H1 (cell line): ENCODE data around the gene PRPF6. TPM values are rescaled to one million over a fixed set of nuclear protein-coding genes. Genes with fewer than 3 reads are reported as not detected.

Experiments used
- CTCF ChIA-PET: fragments of 300-600 bp; sonication (Branson Sonifier 250); formaldehyde crosslinking; loops from one replicate; lab custom pipeline; 2021; ENCODE audit not compliant: partially characterized antibody; lab: Charles Lee
- POLR2A ChIA-PET: fragments of 300-600 bp; sonication (Branson Sonifier 250); formaldehyde crosslinking; loops from one replicate; lab custom pipeline; 2021; ENCODE audit warnings: inconsistent platforms; ENCODE audit not compliant: partially characterized antibody; lab: Charles Lee
- DNase-seq, 2 experiments: peaks; one replicate each; pipeline versions ENCODE4 v3.0.0 to v3.0.0-alpha.2; 2010 to 2022; ENCODE audit warnings: low spot score in 2 of 2, low read depth in 1 of 2, mixed read lengths in 1 of 2
- FAIRE-seq: peaks from 2 replicates; lab custom pipeline; 2011; peaks lifted over from hg19 to GRCh38; lab: Jason Lieb, UNC
- H2AFZ ChIP-seq: 2 replicates; pipeline ENCODE4 v1.8.1; 2012; ENCODE audit warnings: low read length, inconsistent platforms
- H2AK5ac ChIP-seq: 2 replicates; pipeline ENCODE4 v1.6.1; 2013; ENCODE audit warnings: low read depth, low read length
- H2BK120ac ChIP-seq: replicated peaks from 2 replicates; pipeline ENCODE3; 2013; ENCODE audit warnings: low read depth, low read length, inconsistent platforms
- H2BK12ac ChIP-seq: 2 replicates; pipeline ENCODE4 v1.6.1; 2013; ENCODE audit warnings: low read depth, low read length
- H2BK15ac ChIP-seq: 2 replicates; pipeline ENCODE4 v1.6.1; 2013; ENCODE audit warnings: low read length
- H2BK20ac ChIP-seq: 2 replicates; pipeline ENCODE4 v1.6.1; 2013; ENCODE audit warnings: low read length
- H2BK5ac ChIP-seq: 2 replicates; pipeline ENCODE4 v1.6.1; 2013; ENCODE audit warnings: low read depth, low read length
- H3K14ac ChIP-seq: 2 replicates; pipeline ENCODE4 v1.6.1; 2013; ENCODE audit warnings: inconsistent platforms; ENCODE audit not compliant: insufficient read length
- H3K18ac ChIP-seq: 2 replicates; pipeline ENCODE4 v1.6.1; 2013; ENCODE audit warnings: low read length; ENCODE audit errors: extremely low read depth
- H3K23ac ChIP-seq: 2 replicates; pipeline ENCODE4 v1.6.1; 2013; ENCODE audit warnings: inconsistent platforms; ENCODE audit not compliant: insufficient read length
- H3K23me2 ChIP-seq: 2 replicates; pipeline ENCODE4 v1.6.1; 2013; ENCODE audit warnings: low read depth, low read length
- H3K27ac ChIP-seq: 2 replicates; pipeline ENCODE4 v1.6.1; 2011; ENCODE audit warnings: low read depth, low read length, inconsistent platforms
- H3K27me3 ChIP-seq, 4 experiments: replicated peaks in 1 of 4; 1 replicate in 1 of 4; 2 replicates in 3 of 4; pipeline versions ENCODE4 v1.6.1 to v1.8.1; 2011 to 2013; ENCODE audit warnings: low read length in 3 of 4, mild to moderate bottlenecking in 3 of 4, inconsistent platforms in 2 of 4, mixed read lengths in 2 of 4, moderate library complexity in 1 of 4; ENCODE audit not compliant: control insufficient read depth in 3 of 4, insufficient read depth in 3 of 4; ENCODE audit errors: extremely low read depth in 1 of 4
- H3K36me3 ChIP-seq, 4 experiments: 2 replicates each; pipeline versions ENCODE4 v1.6.1 to v1.8.1; 2011 to 2013; ENCODE audit warnings: mild to moderate bottlenecking in 4 of 4, low read length in 3 of 4, moderate library complexity in 2 of 4, control low read depth in 1 of 4, inconsistent platforms in 1 of 4; ENCODE audit not compliant: insufficient read depth in 4 of 4, control insufficient read depth in 2 of 4
- H3K4ac ChIP-seq: replicated peaks from 2 replicates; pipeline ENCODE3; 2013; ENCODE audit warnings: low read length, low read depth, mixed read lengths, inconsistent platforms; ENCODE audit not compliant: insufficient read length
- H3K4me1 ChIP-seq, 4 experiments: replicated peaks in 1 of 4; 1 replicate in 1 of 4; 2 replicates in 3 of 4; pipeline versions ENCODE4 v1.6.1 to v1.8.1; 2011 to 2013; ENCODE audit warnings: low read length in 3 of 4, inconsistent platforms in 2 of 4, mixed read lengths in 1 of 4; ENCODE audit not compliant: insufficient read depth in 4 of 4, control insufficient read depth in 3 of 4
- H3K4me2 ChIP-seq, 2 experiments: 2 replicates each; pipeline versions ENCODE4 v1.6.1 to v1.8.1; 2011 to 2013; ENCODE audit warnings: low read depth in 2 of 2, low read length in 2 of 2, control low read depth in 1 of 2, inconsistent platforms in 1 of 2, mild to moderate bottlenecking in 1 of 2; ENCODE audit not compliant: insufficient read depth in 1 of 2
- H3K4me3 ChIP-seq, 4 experiments: fragments of 200-600, 300-600 bp in 1 of 4; sonication (generic), shearing (Covaris generic), sonication (Bioruptor Twin) in 1 of 4; 2 replicates each; pipeline versions ENCODE4 v1.5.1 to v1.8.1; 2011 to 2016; ENCODE audit warnings: low read length in 4 of 4, low read depth in 3 of 4, control low read depth in 2 of 4, inconsistent platforms in 2 of 4, mild to moderate bottlenecking in 2 of 4, mixed read lengths in 1 of 4, moderate library complexity in 1 of 4; ENCODE audit not compliant: insufficient read depth in 2 of 4; ENCODE audit errors: extremely low read depth in 1 of 4
- H3K56ac ChIP-seq: replicated peaks from 2 replicates; pipeline ENCODE3; 2013; ENCODE audit warnings: low read depth, mild to moderate bottlenecking, mixed read lengths, low read length, inconsistent platforms; ENCODE audit not compliant: insufficient read length
- H3K79me1 ChIP-seq: 2 replicates; pipeline ENCODE4 v1.6.1; 2013; ENCODE audit warnings: low read depth, low read length, control low read depth
- H3K79me2 ChIP-seq, 2 experiments: 2 replicates each; pipeline versions ENCODE4 v1.6.1 to v1.8.1; 2012 to 2013; ENCODE audit warnings: low read length in 2 of 2, mild to moderate bottlenecking in 2 of 2, inconsistent platforms in 1 of 2; ENCODE audit not compliant: insufficient read depth in 2 of 2, control insufficient read depth in 1 of 2
- H3K9ac ChIP-seq, 4 experiments: replicated peaks in 1 of 4; 1 replicate in 1 of 4; 2 replicates in 3 of 4; pipeline versions ENCODE4 v1.6.1 to v1.8.1; 2011 to 2013; ENCODE audit warnings: low read depth in 3 of 4, low read length in 3 of 4, control low read depth in 2 of 4, mild to moderate bottlenecking in 2 of 4, moderate library complexity in 2 of 4, inconsistent platforms in 1 of 4; ENCODE audit errors: extremely low read depth in 1 of 4
- H3K9me3 ChIP-seq, 2 experiments: 2 replicates each; pipeline versions ENCODE4 v1.6.1 to v1.8.1; 2012 to 2013; ENCODE audit warnings: mild to moderate bottlenecking in 2 of 2, moderate library complexity in 2 of 2, control low read depth in 1 of 2, inconsistent platforms in 1 of 2, low read depth in 1 of 2, low read length in 1 of 2, mixed read lengths in 1 of 2; ENCODE audit not compliant: insufficient read depth in 2 of 2
- H4K20me1 ChIP-seq, 2 experiments: replicated peaks in 1 of 2; 2 replicates each; pipeline versions ENCODE3 to v1.8.1; 2011 to 2013; ENCODE audit warnings: inconsistent platforms in 2 of 2, low read length in 2 of 2, mild to moderate bottlenecking in 1 of 2; ENCODE audit not compliant: insufficient read depth in 2 of 2, control insufficient read depth in 1 of 2
- H4K5ac ChIP-seq: 2 replicates; pipeline ENCODE4 v1.6.1; 2013; ENCODE audit warnings: low read length, low read depth, mixed read lengths, inconsistent platforms; ENCODE audit not compliant: insufficient read length
- H4K8ac ChIP-seq: 2 replicates; pipeline ENCODE4 v1.8.0; 2013; ENCODE audit warnings: mild to moderate bottlenecking, moderate library complexity, low read length, inconsistent platforms; ENCODE audit not compliant: insufficient read depth; ENCODE audit errors: extremely low read depth
- H4K91ac ChIP-seq: replicated peaks from 2 replicates; pipeline ENCODE3; 2013; ENCODE audit warnings: low read length, mixed read lengths, inconsistent platforms; ENCODE audit not compliant: insufficient read length
- ASH2L ChIP-seq: fragments of 200-600, 300-600 bp; sonication (generic); IDR thresholded peaks from one replicate; pipeline ENCODE4 v1.7.1; 2017; ENCODE audit warnings: low read length
- FOSL1 ChIP-seq: IDR thresholded peaks from 2 replicates; pipeline ENCODE4 v1.6.1; 2011; ENCODE audit warnings: mild to moderate bottlenecking, low read depth, low read length, moderate library complexity; ENCODE audit not compliant: insufficient read depth
- JUND ChIP-seq: IDR thresholded peaks from 2 replicates; pipeline ENCODE4 v1.6.1; 2011; ENCODE audit warnings: mild to moderate bottlenecking, improper control_type of control experiment, low read length
- KDM5A ChIP-seq: fragments of 200-600 bp; IDR thresholded peaks from 2 replicates; pipeline ENCODE4 v1.7.1; 2012; ENCODE audit warnings: mild to moderate bottlenecking, low read length, inconsistent platforms, mixed read lengths
- SIN3A ChIP-seq, 2 experiments: IDR thresholded peaks in 1 of 2; conservative IDR thresholded peaks in 1 of 2; 2 replicates each; pipeline ENCODE4 v1.6.1; 2011 to 2012; ENCODE audit warnings: low read length in 2 of 2, improper control_type of control experiment in 1 of 2, low read depth in 1 of 2, mild to moderate bottlenecking in 1 of 2
- WGBS, 2 experiments: shearing (Covaris generic) in 1 of 2; methylation state at CpG; one replicate each; pipeline versions ENCODE4 v1.1.6 to v1.1.7; 2013 to 2015; ENCODE audit warnings: low lambda C conversion rate in 2 of 2, mixed read lengths in 2 of 2, inconsistent platforms in 1 of 2, low coverage in 1 of 2, missing lambda C conversion rate in 1 of 2; ENCODE audit not compliant: insufficient replicate concordance in 2 of 2, insufficient coverage in 1 of 2, insufficient read length in 1 of 2; ENCODE audit errors: extremely low coverage in 1 of 2, missing lambda C conversion rate in 1 of 2; 5-methylcytosine and 5-hydroxymethylcytosine counted together
- polyA plus RNA-seq, 7 experiments: library from polyadenylated mRNA; depleted of rRNA in 3 of 7; stranded (reverse) in 5 of 7; unstranded in 2 of 7; fragments of >200 nt in 5 of 7; fragments of 200-250 nt in 2 of 7; gene quantifications; 1 replicate in 5 of 7; 2 replicates in 1 of 7; 4 replicates in 1 of 7; pipeline versions ENCODE4 v1.2.1 to v1.2.3, GENCODE V29; 2011 to 2013; ENCODE audit warnings: missing spikeins in 2 of 7, mixed read lengths in 2 of 7
- total RNA-seq: library from RNA; stranded (reverse); fragmentation: NEBNext Ultra II Directional; extraction: Animal tissue kit (Norgen Biotek cat#: 25700); gene quantifications from 2 replicates; pipeline ENCODE4 v1.2.1, GENCODE V29; 2021

The PRPF6 gene
- total and polyA plus RNA-seq, 2 of the 8 experiments (the other 6 are each of a cell fraction or from before 2014, with no cell fraction given): 27.9 to 76.9 TPM

DNA sequence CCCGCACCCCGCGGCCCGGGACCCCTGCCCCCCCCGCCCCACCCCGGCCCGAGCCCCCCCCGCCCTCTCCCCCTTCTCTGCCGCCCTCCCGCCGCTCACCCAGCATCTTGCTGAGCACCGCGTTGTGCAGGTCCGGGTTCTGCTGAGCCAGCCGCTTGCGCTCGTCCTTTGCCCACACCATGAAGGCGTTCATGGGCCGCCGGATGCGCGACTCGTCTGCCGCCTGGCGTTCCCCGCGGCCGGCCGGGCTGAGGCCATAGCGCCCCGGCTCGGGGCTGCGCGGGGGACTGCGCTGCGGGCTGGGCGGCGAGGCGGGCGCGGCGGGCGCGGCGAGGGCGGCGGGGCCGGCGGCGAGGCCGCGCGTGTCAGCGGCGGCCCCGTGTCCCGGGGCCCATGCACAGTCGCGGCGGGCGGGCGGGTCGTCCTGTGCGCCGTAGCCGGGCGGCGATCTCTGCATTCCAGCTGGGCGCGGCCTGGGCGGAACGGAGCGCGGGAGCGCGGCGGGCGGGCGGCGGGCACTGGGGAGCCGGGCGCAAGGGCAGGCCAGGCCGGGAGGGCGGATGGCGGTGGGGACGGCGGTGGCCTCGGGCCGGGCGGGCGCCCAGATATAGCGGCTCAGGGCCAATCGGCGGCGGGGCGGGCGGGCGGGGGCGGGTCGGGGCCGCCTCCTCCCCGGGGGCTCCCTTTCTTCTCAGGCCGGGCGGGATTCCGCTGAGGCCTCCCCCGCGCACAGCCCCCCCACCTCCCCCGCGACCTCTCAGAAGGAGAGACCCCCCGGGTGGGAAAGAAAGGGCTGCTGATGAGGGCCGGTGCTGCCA lies 68.3 kb downstream of the PRPF6 start, which contains the start of gene SOX18:
Gene SOX18 (minus strand): TSS at position 580 of the 818 bp plus-strand sequence. CDS start 123 bp downstream, at position 457.
- WGBS, 2 experiments: 0% methylated on average over 4 of the region's 111 CpGs; no CpG with 5 or more reads in 1 of the 2 experiments
- H3K27ac ChIP-seq: no peak within 1 kb of the TSS
- peak within 1 kb of the TSS; percentile 72; the same call in 1 of the 2 replicates for H2BK15ac ChIP-seq
- FAIRE-seq (no peak), DNase-seq (no peak)
- H2BK5ac ChIP-seq: no peak within 1 kb of the TSS
- H3K18ac ChIP-seq: no peak within 1 kb of the TSS; the same call in 1 of the 2 replicates
- no peak within 1 kb of the TSS for H3K9ac ChIP-seq
- H3K14ac ChIP-seq: no peak within 1 kb of the TSS
- H3K56ac ChIP-seq: no peak within 1 kb of the TSS
- no peak within 1 kb of the TSS for H2BK20ac ChIP-seq
- peaks cover 44 to 74% (median 62%) of the 10 kb centered on the region in 4 experiments for H3K27me3 ChIP-seq
- no peak within 1 kb of the TSS for H2BK12ac ChIP-seq
- H3K79me2 ChIP-seq: no peaks in the 10 kb centered on the region
- H3K4me1 ChIP-seq: peaks cover 0 to 35% (median 11%) of the 10 kb centered on the region in 4 experiments; a peak in 6 of 7 replicates
- ChIA-PET POLR2A (interaction anchor here (1.0 to 2.0 kb wide), 2 partner anchors 10 to 206 kb away, joined by 3 to 9 read pairs; partner anchors contain the start of gene PCMTD2), CTCF (interaction anchor here (0.6 to 15.0 kb wide), 5 partner anchors 10 to 70 kb away, joined by 3 to 139 read pairs (median 25); partner anchors contain the start of genes LKAAEAR1, OPRL1 and RGS19)
- H4K8ac ChIP-seq: no peak within 1 kb of the TSS; the same call in none of the 2 replicates
- H3K9me3 ChIP-seq: no peaks in the 10 kb centered on the region
- no peak within 1 kb of the TSS for H2BK120ac ChIP-seq
- H3K4ac ChIP-seq: no peak within 1 kb of the TSS
- H3K79me1 ChIP-seq: no peaks in the 10 kb centered on the region
- peak within 1 kb of the TSS in 3 of 4 experiments; percentile 5 to 50 (median 16); a peak in 4 of 8 replicates for H3K4me3 ChIP-seq
- H3K23me2 ChIP-seq: peaks cover 4% of the 10 kb centered on the region; the same call in 1 of the 2 replicates
- no peak within 1 kb of the TSS for H2AFZ ChIP-seq
- no peak within 1 kb of the TSS for H3K23ac ChIP-seq
- no peaks in the 10 kb centered on the region for H4K20me1 ChIP-seq
- H3K36me3 ChIP-seq: peaks cover 0 to 10% (median 0%) of the 10 kb centered on the region in 4 experiments; a peak in 1 of 8 replicates
- H4K5ac ChIP-seq: no peak within 1 kb of the TSS
- H3K4me2 ChIP-seq: peak within 1 kb of the TSS; percentile 50 to 66
- 0 out of 2 replicates have a peak within 1 kb of the TSS, but pooled peaks have one; percentile 39 for H2AK5ac ChIP-seq
- H4K91ac ChIP-seq: no peak within 1 kb of the TSS
- TF ChIP-seq SIN3A (conservative IDR thresholded peaks at IDR 0.05 in 1 of 2, IDR thresholded peaks at IDR 0.05 in 1 of 2; ENCODE audit: low read depth in 1 of 2, low read length in 2 of 2) (no peak), JUND (no peak), KDM5A (no peak), ASH2L (no peak), FOSL1 (no peak)
